Right lobe of liver (tissue), 6 donors: Measurements from ENCODE around the gene C12orf57. TPM values are rescaled to one million over a fixed set of nuclear protein-coding genes. Genes with fewer than 3 reads are reported as not detected.

ENCODE experiments used
- ATAC-seq, 4 donors: fragments of 200-7000 bp; cut with Tn5 transposase; one replicate each; pipeline ENCODE4 v1.9.1; 2020; ENCODE audit warnings: mild to moderate bottlenecking in 4 of 4, moderate library complexity in 4 of 4
- DNase-seq, 3 donors: peaks; one replicate each; pipeline ENCODE4 v3.0.0-alpha.2; 2020
- H3K27ac ChIP-seq, 3 donors: fragments of 200-600 bp; one replicate each; pipeline ENCODE4 v1.8.0; 2022
- H3K27me3 ChIP-seq, 2 donors: fragments of 200-600 bp; one replicate each; pipeline ENCODE4 v1.8.0; 2022
- H3K36me3 ChIP-seq, 4 donors: fragments of 200-600 bp; sonication (generic) in 1 of 4; one replicate each; pipeline versions ENCODE4 v1.5.1 to v1.8.0; 2017 to 2022; ENCODE audit warnings: control low read depth in 1 of 4
- H3K4me1 ChIP-seq, 4 donors: fragments of 200-600 bp; sonication (generic) in 1 of 4; one replicate each; pipeline versions ENCODE4 v1.5.1 to v1.8.0; 2017 to 2022; ENCODE audit warnings: control low read depth in 1 of 4
- H3K4me3 ChIP-seq, 3 donors: fragments of 200-600 bp; one replicate each; pipeline ENCODE4 v1.8.0; 2022
- H3K9me3 ChIP-seq, 4 donors: fragments of 200-600 bp; sonication (generic) in 1 of 4; one replicate each; pipeline versions ENCODE4 v1.5.1 to v1.8.0; 2017 to 2022; ENCODE audit warnings: control low read depth in 1 of 4
- POLR2A ChIP-seq: fragments of 450-650 bp; IDR thresholded peaks from one replicate; pipeline ENCODE4 v1.6.1; 2017; ENCODE audit warnings: antibody characterized with exemption, mild to moderate bottlenecking
- WGBS: methylation state at CpG from one replicate; pipeline ENCODE4 v1.1.6; 2018; ENCODE audit warnings: low coverage, low lambda C conversion rate; ENCODE audit not compliant: insufficient coverage; ENCODE audit errors: missing lambda C conversion rate; 5-methylcytosine and 5-hydroxymethylcytosine counted together
- intact Hi-C, 2 donors: fragments of 100-400 bp; cut with DNase I; formaldehyde crosslinking; loops; one replicate each; pipeline versions ENCODE4 v1.11.2 to v1.14.1; 2022
- total RNA-seq, 6 experiments: library from RNA; depleted of rRNA in 2 of 6; stranded (reverse); fragments of >200 nt in 2 of 6; fragmentation: NEBNext Ultra II Directional in 3 of 6; extraction: Animal tissue kit (Norgen Biotek cat#: 25700) in 3 of 6; gene quantifications; one replicate each; pipeline versions ENCODE4 v1.1.0 to v1.2.4, GENCODE V29; 2016 to 2023
- TF ChIP-seq, protein P1 (sequence below), 4 donors: fragments of 200-600 bp in 3 of 4; fragments of 450-650 bp in 1 of 4; IDR thresholded peaks; one replicate each; pipeline versions ENCODE4 v1.5.1 to v1.8.0; 2016 to 2022; ENCODE audit warnings: antibody characterized with exemption in 4 of 4, mild to moderate bottlenecking in 2 of 4
- donor health status: DM: no; HTN: yes; CAD: no.
- donor health status: DM: no; HTN: no; CAD: no.
- donor health status: DM: no; HTN: no; CAD: no.
- donor health status: DM: no; HTN: yes; CAD: no.
- donor health status: DM: no; HTN: yes; CAD: no.

C12orf57 gene
- total RNA-seq, 6 experiments from 2014 or later, result 47.6 to 189 (median 70.5) TPM

DNA sequence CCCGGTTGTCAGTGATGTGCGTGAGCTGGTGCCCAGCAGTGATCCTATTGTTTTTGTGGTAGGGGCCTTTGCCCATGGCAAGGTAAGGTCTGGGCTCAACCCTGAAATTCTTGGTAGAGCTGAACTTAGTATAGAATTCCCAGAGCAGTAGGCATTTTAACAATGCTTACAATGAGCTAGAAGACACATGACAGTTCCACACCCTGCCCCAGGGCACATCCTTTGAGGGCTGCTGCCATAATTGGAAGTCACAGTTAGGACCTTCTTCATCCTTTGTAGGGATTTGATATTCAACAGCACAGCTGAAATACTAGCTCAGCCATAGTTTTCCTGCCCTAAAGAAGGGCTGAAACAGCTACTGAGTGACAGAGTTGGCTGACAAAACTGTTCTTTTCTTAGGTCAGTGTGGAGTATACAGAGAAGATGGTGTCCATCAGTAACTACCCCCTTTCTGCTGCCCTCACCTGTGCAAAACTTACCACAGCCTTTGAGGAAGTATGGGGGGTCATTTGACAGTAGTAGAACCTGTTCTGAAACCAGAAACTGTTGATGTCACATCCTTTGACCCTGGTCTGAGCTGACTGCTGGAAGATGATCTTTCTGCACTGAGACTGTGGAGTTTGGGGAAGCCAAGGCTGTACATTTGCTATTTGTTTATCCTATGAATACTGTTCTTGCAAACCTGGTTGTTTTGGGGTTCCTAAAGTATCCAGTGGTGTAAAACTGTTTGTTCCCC, 31.6 kb downstream of the C12orf57 start:
- ATAC-seq, result no peak
- Histone ChIP-seq H3K27me3 (no peaks in the 10 kb centered on the region), H3K4me3 (no peak overlapping the region), H3K4me1 (peaks cover 0 to 17% (median 1%) of the 10 kb centered on the region in 4 donors), H3K36me3 (peaks cover 0 to 64% (median 37%) of the 10 kb centered on the region in 4 donors), H3K27ac (no peak overlapping the region), H3K9me3 (no peaks in the 10 kb centered on the region)
- DNase-seq, result no peak
- no peak for TF ChIP-seq POLR2A
- 94% methylated on average over 2 of the region's 2 CpGs for WGBS
- intact Hi-C loops, result no loop called here

DNA sequence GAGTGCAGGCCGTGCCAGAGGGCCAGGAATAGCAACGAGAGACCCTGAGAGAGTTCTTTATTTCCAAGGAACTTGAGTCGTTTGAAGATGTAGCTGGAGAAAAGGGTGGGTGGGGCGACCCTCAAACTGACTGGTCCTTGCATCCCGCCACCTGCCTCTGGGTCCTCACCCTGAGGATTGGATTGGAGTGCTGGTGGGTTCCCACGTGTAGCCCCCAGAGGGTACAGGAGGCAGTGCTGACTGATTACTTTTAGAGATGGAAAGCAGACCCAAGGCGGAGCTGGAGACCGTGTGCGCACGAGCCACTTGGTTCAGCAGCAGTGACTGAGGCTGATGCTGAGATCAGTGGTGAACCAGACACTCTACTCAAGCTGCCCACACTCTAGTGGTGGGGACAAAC, 33.8 kb downstream of the C12orf57 start:
- no peak overlapping the region for H3K4me3 ChIP-seq
- 92% methylated on average over 6 of the region's 10 CpGs for WGBS
- H3K9me3 ChIP-seq, result no peaks in the 10 kb centered on the region
- no peak overlapping the region for H3K27ac ChIP-seq
- peaks cover 4 to 82% (median 46%) of the 10 kb centered on the region in 4 donors for H3K36me3 ChIP-seq
- DNase-seq (no peak), ATAC-seq (no peak)
- intact Hi-C loops, result no loop called here
- peaks cover 0 to 27% (median 12%) of the 10 kb centered on the region in 4 donors for H3K4me1 ChIP-seq
- TF ChIP-seq, protein P1, sequence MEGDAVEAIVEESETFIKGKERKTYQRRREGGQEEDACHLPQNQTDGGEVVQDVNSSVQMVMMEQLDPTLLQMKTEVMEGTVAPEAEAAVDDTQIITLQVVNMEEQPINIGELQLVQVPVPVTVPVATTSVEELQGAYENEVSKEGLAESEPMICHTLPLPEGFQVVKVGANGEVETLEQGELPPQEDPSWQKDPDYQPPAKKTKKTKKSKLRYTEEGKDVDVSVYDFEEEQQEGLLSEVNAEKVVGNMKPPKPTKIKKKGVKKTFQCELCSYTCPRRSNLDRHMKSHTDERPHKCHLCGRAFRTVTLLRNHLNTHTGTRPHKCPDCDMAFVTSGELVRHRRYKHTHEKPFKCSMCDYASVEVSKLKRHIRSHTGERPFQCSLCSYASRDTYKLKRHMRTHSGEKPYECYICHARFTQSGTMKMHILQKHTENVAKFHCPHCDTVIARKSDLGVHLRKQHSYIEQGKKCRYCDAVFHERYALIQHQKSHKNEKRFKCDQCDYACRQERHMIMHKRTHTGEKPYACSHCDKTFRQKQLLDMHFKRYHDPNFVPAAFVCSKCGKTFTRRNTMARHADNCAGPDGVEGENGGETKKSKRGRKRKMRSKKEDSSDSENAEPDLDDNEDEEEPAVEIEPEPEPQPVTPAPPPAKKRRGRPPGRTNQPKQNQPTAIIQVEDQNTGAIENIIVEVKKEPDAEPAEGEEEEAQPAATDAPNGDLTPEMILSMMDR (IDR thresholded peaks at IDR 0.05), result no peak
- TF ChIP-seq POLR2A, result no peak
- no peaks in the 10 kb centered on the region for H3K27me3 ChIP-seq

GRCh38 chr12:6978188-6978587, 34.4 kb downstream of the C12orf57 start:
- Histone ChIP-seq H3K27ac (no peak overlapping the region), H3K4me1 (peaks cover 0 to 28% (median 12%) of the 10 kb centered on the region in 4 donors), H3K36me3 (peaks cover 4 to 87% (median 49%) of the 10 kb centered on the region in 4 donors), H3K4me3 (no peak overlapping the region), H3K9me3 (no peaks in the 10 kb centered on the region), H3K27me3 (no peaks in the 10 kb centered on the region)
- DNase-seq (no peak), ATAC-seq (no peak)
- WGBS, result 85% methylated on average over 4 of the region's 6 CpGs
- intact Hi-C loops, result no loop called here
- TF ChIP-seq, protein P1 (IDR thresholded peaks at IDR 0.05), result no peak
- TF ChIP-seq POLR2A, result no peak

- Histone ChIP-seq H3K36me3 (peaks cover 4 to 90% (median 49%) of the 10 kb centered on the region in 4 donors), H3K4me1 (peaks cover 0 to 28% (median 12%) of the 10 kb centered on the region in 4 donors), H3K4me3 (no peak overlapping the region), H3K27me3 (no peaks in the 10 kb centered on the region), H3K27ac (no peak overlapping the region), H3K9me3 (no peaks in the 10 kb centered on the region)
- ATAC-seq (no peak), DNase-seq (no peak)
- intact Hi-C loops, result no loop called here
- WGBS, result 88% methylated on average over 2 of the region's 3 CpGs
- TF ChIP-seq POLR2A, result no peak
- TF ChIP-seq, protein P1 (IDR thresholded peaks at IDR 0.05), result no peak
Observed at GRCh38 chr12:6978611-6979011, 34.8 kb downstream of the C12orf57 start.

DNA sequence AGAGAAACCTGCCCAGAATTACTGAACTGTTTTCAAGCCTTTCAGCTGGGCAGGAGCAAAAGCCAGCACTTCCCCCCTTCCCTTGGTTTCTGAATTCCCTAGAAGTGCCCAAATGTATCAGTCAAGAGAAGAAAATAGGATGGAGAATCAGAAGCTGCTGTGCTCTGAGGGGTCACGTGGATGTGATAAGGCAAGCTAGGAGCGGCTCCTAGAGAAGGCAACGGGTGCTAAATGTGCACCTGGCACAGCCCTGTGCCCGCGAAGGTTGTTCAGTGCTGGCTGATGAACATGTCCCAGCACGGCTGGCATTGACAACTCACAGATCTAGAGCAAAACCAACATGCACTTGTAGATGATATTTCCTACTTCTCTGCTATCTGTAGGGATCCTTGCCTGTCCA, 35.2 kb downstream of the C12orf57 start:
- H3K9me3 ChIP-seq, result no peaks in the 10 kb centered on the region
- no peak overlapping the region for H3K27ac ChIP-seq
- WGBS, result no CpG with 5 or more reads among the region's 6 CpGs

More for the DNA sequence above, 35.2 kb downstream of the C12orf57 start:
- ATAC-seq, result no peak
- DNase-seq, result no peak
- no peak for TF ChIP-seq POLR2A
- TF ChIP-seq, protein P1 (IDR thresholded peaks at IDR 0.05), result no peak
- intact Hi-C loops, result no loop called here
- Histone ChIP-seq H3K4me1 (peaks cover 0 to 31% (median 13%) of the 10 kb centered on the region in 4 donors), H3K27me3 (no peaks in the 10 kb centered on the region), H3K36me3 (peaks cover 4 to 87% (median 49%) of the 10 kb centered on the region in 4 donors), H3K4me3 (no peak overlapping the region)
